SK-N-SH treated with all-trans-retinoic acid at 6 μM for 48 hours (cell line): ENCODE data around the gene CAMK2A.

Experiments
- CREB5 ChIP-seq: fragments of 250-450 bp; sonication (Bioruptor Pico); IDR thresholded peaks from 2 replicates; pipeline ENCODE4 v1.5.1; 2020; ENCODE audit warnings: low read depth, mild to moderate bottlenecking, moderate library complexity
- GLIS3 ChIP-seq: fragments of 250-450 bp; sonication (Bioruptor Pico); IDR thresholded peaks from 2 replicates; pipeline ENCODE4 v1.5.0; 2020; ENCODE audit warnings: mild to moderate bottlenecking, moderate library complexity
- PPARA ChIP-seq: fragments of 250-450 bp; sonication (Bioruptor Pico); IDR thresholded peaks from 2 replicates; pipeline ENCODE4 v1.5.0; 2020; ENCODE audit warnings: mild to moderate bottlenecking, borderline replicate concordance
- ZFP3 ChIP-seq: fragments of 250-450 bp; sonication (Bioruptor Pico); IDR thresholded peaks from 2 replicates; pipeline ENCODE4 v1.5.0; 2020; ENCODE audit warnings: mild to moderate bottlenecking, moderate library complexity

- TF ChIP-seq GLIS3 = no peak
- TF ChIP-seq ZFP3 (CRISPR knock-in tag) = no peak
- TF ChIP-seq PPARA (CRISPR knock-in tag) = no peak
- TF ChIP-seq CREB5 = no peak
Measured at GRCh38 chr5:150286820-150287219, 2.8 kb downstream of the CAMK2A start.
